ENCODE results near the gene RUSF1.

The RUSF1 gene

DNA sequence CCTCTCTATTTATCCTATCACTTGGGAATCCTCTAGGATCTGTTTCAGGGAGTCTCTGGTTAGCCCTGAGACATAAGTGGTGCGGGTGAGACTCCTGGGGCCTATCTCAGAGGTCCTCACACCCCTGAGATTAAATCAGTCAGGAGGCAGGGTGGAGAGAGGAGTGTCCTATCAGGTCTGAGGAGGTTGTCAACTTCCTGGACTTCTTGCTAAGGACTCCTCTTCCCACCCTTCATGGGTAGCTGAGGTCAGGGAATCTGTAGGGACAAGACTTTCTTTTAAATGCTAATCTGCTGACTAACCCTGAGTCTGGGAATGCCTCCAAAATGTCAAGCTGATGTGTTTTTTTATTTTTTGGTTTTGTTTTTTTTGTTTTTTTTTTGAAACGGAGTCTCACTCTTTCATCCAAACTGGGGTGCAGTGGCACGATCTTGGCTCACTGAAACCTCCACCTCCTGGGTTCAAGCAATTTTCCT is 55.5 kb downstream of the RUSF1 start:
- no peak for TF ChIP-seq REST (IDR thresholded peaks at IDR 0.05; ENCODE audit: low read depth)

- no peak for TF ChIP-seq REST (IDR thresholded peaks at IDR 0.05; ENCODE audit: low read depth)
Measured at GRCh38 chr16:31451681-31452351, 56.4 kb downstream of the RUSF1 start.

GRCh38 chr16:31451201-31451600 is 57.0 kb downstream of the RUSF1 start:
- no peak for TF ChIP-seq REST (IDR thresholded peaks at IDR 0.05; ENCODE audit: low read depth)
- TF ChIP-seq CEBPB (IDR thresholded peaks at IDR 0.05): no peak
- no peak for TF ChIP-seq EP300 (IDR thresholded peaks at IDR 0.05; ENCODE audit: borderline replicate concordance)
- no peak for TF ChIP-seq FOXM1 (IDR thresholded peaks at IDR 0.05; ENCODE audit: borderline replicate concordance, low read depth)
- no peak for TF ChIP-seq EGR1 (IDR thresholded peaks at IDR 0.05)
- TF ChIP-seq USF1 (IDR thresholded peaks at IDR 0.05): no peak
- TF ChIP-seq TEAD4 (IDR thresholded peaks at IDR 0.05): no peak
- no peak for TF ChIP-seq TCF12 (IDR thresholded peaks at IDR 0.05; ENCODE audit: low read depth)
- TF ChIP-seq ZBTB7A (IDR thresholded peaks at IDR 0.05; ENCODE audit: low read depth): no peak
- TF ChIP-seq YY1 (IDR thresholded peaks at IDR 0.05; ENCODE audit: low read depth): no peak
- TF ChIP-seq NFIC (IDR thresholded peaks at IDR 0.05): no peak
- TF ChIP-seq RAD21 (IDR thresholded peaks at IDR 0.05; ENCODE audit: low read depth): no peak
- TF ChIP-seq CREB1 (IDR thresholded peaks at IDR 0.05; ENCODE audit: low read depth): no peak
- TF ChIP-seq MAX (IDR thresholded peaks at IDR 0.05): no peak
- TF ChIP-seq TAF1 (IDR thresholded peaks at IDR 0.05; ENCODE audit: low read depth): no peak

DNA sequence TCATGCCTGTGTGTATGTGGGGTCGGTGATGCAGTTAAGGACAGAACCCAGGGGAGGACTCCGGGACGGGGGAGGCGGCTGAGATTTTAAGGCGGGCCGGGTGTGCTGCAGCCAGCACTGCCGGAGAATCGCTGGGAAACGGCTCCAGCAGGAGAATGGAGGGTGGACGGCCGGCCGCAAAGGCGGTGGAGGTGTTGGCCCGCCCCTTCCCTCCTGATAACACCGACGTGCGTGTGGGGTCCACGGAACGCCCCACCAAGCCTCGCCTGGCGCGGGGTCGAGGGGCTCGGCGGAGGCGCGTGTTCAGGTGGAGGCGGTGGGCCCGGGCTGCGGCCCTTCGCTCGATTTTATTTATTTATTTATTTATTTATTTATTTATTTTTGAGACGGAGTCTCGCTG is 66.2 kb downstream of the RUSF1 start:
- no peak for TF ChIP-seq TEAD4 (IDR thresholded peaks at IDR 0.05)
- no peak for TF ChIP-seq ZBTB7A (IDR thresholded peaks at IDR 0.05; ENCODE audit: low read depth)
- no peak for TF ChIP-seq MAX (IDR thresholded peaks at IDR 0.05)

DNA sequence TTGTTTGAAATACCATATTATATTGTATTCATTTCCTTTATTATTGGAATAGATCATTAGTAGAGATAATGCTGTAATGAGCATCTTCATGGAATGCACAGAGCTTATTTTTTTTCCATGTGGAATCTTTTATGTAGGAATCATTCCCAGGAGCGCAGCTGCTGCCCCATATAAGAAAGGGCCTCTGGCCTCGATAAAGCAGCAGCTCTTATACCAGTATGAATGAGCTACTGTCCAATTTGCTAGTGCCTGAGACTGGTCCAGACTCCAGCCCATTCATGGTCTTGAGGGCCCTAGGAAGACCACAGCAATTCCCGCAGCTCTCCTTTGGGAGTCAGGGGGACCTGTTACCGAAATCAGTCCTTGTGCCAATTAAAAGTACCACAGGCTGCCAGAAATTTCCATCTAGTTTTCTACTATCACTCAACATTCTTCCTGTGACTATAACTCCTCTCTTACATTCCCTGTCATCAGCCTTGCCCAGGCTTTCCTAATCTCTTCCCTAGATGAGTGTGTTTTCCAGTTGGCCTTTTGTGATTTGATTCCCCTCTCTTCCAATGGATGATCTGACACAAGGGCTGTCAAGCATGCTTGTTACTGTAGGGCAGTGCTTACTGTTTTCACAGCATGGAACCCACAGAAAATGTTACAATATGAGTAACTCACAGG is 67.5 kb downstream of the RUSF1 start:
- no peak for TF ChIP-seq TCF12 (IDR thresholded peaks at IDR 0.05; ENCODE audit: low read depth)
- TF ChIP-seq EP300 (IDR thresholded peaks at IDR 0.05; ENCODE audit: borderline replicate concordance): no peak
- TF ChIP-seq TAF1 (IDR thresholded peaks at IDR 0.05; ENCODE audit: low read depth): no peak
- TF ChIP-seq EGR1 (IDR thresholded peaks at IDR 0.05): no peak
- no peak for TF ChIP-seq NFIC (IDR thresholded peaks at IDR 0.05)
- no peak for TF ChIP-seq FOXM1 (IDR thresholded peaks at IDR 0.05; ENCODE audit: borderline replicate concordance, low read depth)
- TF ChIP-seq YY1 (IDR thresholded peaks at IDR 0.05; ENCODE audit: low read depth): no peak
- TF ChIP-seq ZBTB7A (IDR thresholded peaks at IDR 0.05; ENCODE audit: low read depth): no peak

All from Ishikawa (cell line).